HepG2 (cell line): ENCODE measurements around the gene CHEK2. TPM values are rescaled to one million over a fixed set of nuclear protein-coding genes. Genes with fewer than 3 reads are reported as not detected.

Source experiments
- BHLHE40 ChIP-seq: IDR thresholded peaks from 2 replicates; pipeline ENCODE4 v1.6.1; 2011; ENCODE audit warnings: low read length, improper control_type of control experiment
- DNMT1 ChIP-seq: sonication (generic); formaldehyde crosslinking; IDR thresholded peaks from 2 replicates; pipeline ENCODE4 v1.5.1; 2020; ENCODE audit warnings: mild to moderate bottlenecking, missing genetic modification reagents
- PCBP2 ChIP-seq: fragments of 200-400 bp; formaldehyde crosslinking; optimal IDR thresholded peaks from 2 replicates; pipeline ENCODE3; 2018; ENCODE audit warnings: low read length, low read depth; ENCODE audit not compliant: poor library complexity, severe bottlenecking
- ZBTB40 ChIP-seq, 2 experiments: fragments of 450-650 bp in 1 of 2; sonication (generic) in 1 of 2; formaldehyde crosslinking in 1 of 2; IDR thresholded peaks; 2 replicates each; pipeline versions ENCODE4 v1.6.1 to v1.8.0; 2016 to 2022; ENCODE audit warnings: antibody characterized with exemption in 1 of 2, mild to moderate bottlenecking in 1 of 2, missing genetic modification reagents in 1 of 2
- ZNF3 ChIP-seq: IDR thresholded peaks from 2 replicates; pipeline ENCODE4 v1.7.0; 2017; ENCODE audit warnings: inconsistent platforms
- ZNF615 ChIP-seq: sonication (generic); formaldehyde crosslinking; IDR thresholded peaks from 2 replicates; pipeline ENCODE4 v1.5.0; 2020; ENCODE audit warnings: mild to moderate bottlenecking, missing genetic modification reagents, borderline replicate concordance
- ZNF7 ChIP-seq: IDR thresholded peaks from 2 replicates; pipeline ENCODE4 v1.6.1; 2016; ENCODE audit warnings: missing biosample characterization, missing genetic modification reagents
- ZNF781 ChIP-seq: sonication (generic); formaldehyde crosslinking; IDR thresholded peaks from 2 replicates; pipeline ENCODE4 v1.5.1; 2020; ENCODE audit warnings: borderline replicate concordance, mild to moderate bottlenecking, missing genetic modification reagents; ENCODE audit errors: not compliant biosample characterization
- ZSCAN29 ChIP-seq: sonication (generic); formaldehyde crosslinking; conservative IDR thresholded peaks from 2 replicates; pipeline ENCODE4 v1.4.0; 2020; ENCODE audit warnings: mild to moderate bottlenecking, missing genetic modification reagents
- polyA plus RNA-seq, 8 experiments: library from polyadenylated mRNA; depleted of rRNA in 3 of 8; stranded (reverse) in 7 of 8; unstranded in 1 of 8; fragments of >200 nt; fragmentation: Illumina TruSeq in 4 of 8; extraction: Trizol in 4 of 8; gene quantifications; 2 replicates each; pipeline versions ENCODE4 v1.2.1 to v1.2.3, GENCODE V29; 2011 to 2016; ENCODE audit warnings: low read depth in 4 of 8, missing spikeins in 1 of 8, mixed read lengths in 1 of 8; ENCODE audit not compliant: insufficient read depth in 1 of 8
- total RNA-seq, 5 experiments: library from RNA; depleted of rRNA; stranded (reverse); fragments of >200 nt; fragmentation: Illumina TruSeq; extraction: Trizol; gene quantifications; 2 replicates each; pipeline ENCODE4 v1.2.3, GENCODE V29; 2016; ENCODE audit warnings: low read depth in 1 of 5
- TF ChIP-seq, protein P1 (sequence below): IDR thresholded peaks from 2 replicates; pipeline ENCODE4 v1.6.1; 2012; ENCODE audit warnings: low read depth, low read length, improper control_type of control experiment
- TF ChIP-seq, protein P2 (sequence below): sonication (generic); formaldehyde crosslinking; IDR thresholded peaks from 2 replicates; pipeline ENCODE4 v1.4.0; 2020; ENCODE audit warnings: missing genetic modification reagents, borderline replicate concordance
- TF ChIP-seq, protein P3 (sequence below): sonication (generic); formaldehyde crosslinking; conservative IDR thresholded peaks from 2 replicates; pipeline ENCODE4 v1.4.0; 2020; ENCODE audit warnings: missing genetic modification reagents

CHEK2 gene
- total and polyA plus RNA-seq, 2 of the 13 experiments (the other 11 are each of a cell fraction or from before 2014, with no cell fraction given), result 27.0 to 40.5 TPM

GRCh38 chr22:28783786-28784671 is 42.4 kb upstream of the CHEK2 start (continued):
- TF ChIP-seq, protein P1, sequence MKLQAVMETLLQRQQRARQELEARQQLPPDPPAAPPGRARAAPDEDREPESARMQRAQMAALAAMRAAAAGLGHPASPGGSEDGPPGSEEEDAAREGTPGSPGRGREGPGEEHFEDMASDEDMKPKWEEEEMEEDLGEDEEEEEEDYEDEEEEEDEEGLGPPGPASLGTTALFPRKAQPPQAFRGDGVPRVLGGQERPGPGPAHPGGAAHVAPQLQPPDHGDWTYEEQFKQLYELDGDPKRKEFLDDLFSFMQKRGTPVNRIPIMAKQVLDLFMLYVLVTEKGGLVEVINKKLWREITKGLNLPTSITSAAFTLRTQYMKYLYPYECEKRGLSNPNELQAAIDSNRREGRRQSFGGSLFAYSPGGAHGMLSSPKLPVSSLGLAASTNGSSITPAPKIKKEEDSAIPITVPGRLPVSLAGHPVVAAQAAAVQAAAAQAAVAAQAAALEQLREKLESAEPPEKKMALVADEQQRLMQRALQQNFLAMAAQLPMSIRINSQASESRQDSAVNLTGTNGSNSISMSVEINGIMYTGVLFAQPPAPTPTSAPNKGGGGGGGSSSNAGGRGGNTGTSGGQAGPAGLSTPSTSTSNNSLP, result peak; percentile 65
- TF ChIP-seq, protein P2, sequence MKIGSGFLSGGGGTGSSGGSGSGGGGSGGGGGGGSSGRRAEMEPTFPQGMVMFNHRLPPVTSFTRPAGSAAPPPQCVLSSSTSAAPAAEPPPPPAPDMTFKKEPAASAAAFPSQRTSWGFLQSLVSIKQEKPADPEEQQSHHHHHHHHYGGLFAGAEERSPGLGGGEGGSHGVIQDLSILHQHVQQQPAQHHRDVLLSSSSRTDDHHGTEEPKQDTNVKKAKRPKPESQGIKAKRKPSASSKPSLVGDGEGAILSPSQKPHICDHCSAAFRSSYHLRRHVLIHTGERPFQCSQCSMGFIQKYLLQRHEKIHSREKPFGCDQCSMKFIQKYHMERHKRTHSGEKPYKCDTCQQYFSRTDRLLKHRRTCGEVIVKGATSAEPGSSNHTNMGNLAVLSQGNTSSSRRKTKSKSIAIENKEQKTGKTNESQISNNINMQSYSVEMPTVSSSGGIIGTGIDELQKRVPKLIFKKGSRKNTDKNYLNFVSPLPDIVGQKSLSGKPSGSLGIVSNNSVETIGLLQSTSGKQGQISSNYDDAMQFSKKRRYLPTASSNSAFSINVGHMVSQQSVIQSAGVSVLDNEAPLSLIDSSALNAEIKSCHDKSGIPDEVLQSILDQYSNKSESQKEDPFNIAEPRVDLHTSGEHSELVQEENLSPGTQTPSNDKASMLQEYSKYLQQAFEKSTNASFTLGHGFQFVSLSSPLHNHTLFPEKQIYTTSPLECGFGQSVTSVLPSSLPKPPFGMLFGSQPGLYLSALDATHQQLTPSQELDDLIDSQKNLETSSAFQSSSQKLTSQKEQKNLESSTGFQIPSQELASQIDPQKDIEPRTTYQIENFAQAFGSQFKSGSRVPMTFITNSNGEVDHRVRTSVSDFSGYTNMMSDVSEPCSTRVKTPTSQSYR (CRISPR knock-in tag), result no peak
- TF ChIP-seq DNMT1 (CRISPR knock-in tag), result no peak
- TF ChIP-seq BHLHE40, result no peak
- TF ChIP-seq ZNF3 (CRISPR knock-in tag), result peak; percentile 59; the same call in 1 of the 2 replicates
- TF ChIP-seq, protein P3, sequence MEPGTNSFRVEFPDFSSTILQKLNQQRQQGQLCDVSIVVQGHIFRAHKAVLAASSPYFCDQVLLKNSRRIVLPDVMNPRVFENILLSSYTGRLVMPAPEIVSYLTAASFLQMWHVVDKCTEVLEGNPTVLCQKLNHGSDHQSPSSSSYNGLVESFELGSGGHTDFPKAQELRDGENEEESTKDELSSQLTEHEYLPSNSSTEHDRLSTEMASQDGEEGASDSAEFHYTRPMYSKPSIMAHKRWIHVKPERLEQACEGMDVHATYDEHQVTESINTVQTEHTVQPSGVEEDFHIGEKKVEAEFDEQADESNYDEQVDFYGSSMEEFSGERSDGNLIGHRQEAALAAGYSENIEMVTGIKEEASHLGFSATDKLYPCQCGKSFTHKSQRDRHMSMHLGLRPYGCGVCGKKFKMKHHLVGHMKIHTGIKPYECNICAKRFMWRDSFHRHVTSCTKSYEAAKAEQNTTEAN, result no peak; the same call in 1 of the 2 replicates
- peak; percentile 92 for TF ChIP-seq ZSCAN29
- TF ChIP-seq ZNF781 (CRISPR knock-in tag), result no peak
- no peak for TF ChIP-seq ZNF615 (CRISPR knock-in tag)
- TF ChIP-seq ZBTB40 (IDR thresholded peaks at IDR 0.05), result no peak
- TF ChIP-seq ZBTB40 (CRISPR knock-in tag; IDR thresholded peaks at IDR 0.05), result no peak; the same call in 1 of the 2 replicates
- TF ChIP-seq ZNF7 (CRISPR knock-in tag), result no peak
- no peak for TF ChIP-seq PCBP2
